Middle frontal gyrus (tissue), 1 donor: ENCODE results near the gene NRCAM.
"Not testable (repeated sequence)": the region's sequence is repeated elsewhere in the genome, so short reads cannot be mapped to it uniquely, and the experiment has no call there.

ENCODE experiments used
- DNase-seq: peaks from one replicate; pipeline ENCODE4 v3.0.0-alpha.2; 2015; ENCODE audit warnings: low spot score; ENCODE audit errors: extremely low spot score

Gene NRCAM

DNA sequence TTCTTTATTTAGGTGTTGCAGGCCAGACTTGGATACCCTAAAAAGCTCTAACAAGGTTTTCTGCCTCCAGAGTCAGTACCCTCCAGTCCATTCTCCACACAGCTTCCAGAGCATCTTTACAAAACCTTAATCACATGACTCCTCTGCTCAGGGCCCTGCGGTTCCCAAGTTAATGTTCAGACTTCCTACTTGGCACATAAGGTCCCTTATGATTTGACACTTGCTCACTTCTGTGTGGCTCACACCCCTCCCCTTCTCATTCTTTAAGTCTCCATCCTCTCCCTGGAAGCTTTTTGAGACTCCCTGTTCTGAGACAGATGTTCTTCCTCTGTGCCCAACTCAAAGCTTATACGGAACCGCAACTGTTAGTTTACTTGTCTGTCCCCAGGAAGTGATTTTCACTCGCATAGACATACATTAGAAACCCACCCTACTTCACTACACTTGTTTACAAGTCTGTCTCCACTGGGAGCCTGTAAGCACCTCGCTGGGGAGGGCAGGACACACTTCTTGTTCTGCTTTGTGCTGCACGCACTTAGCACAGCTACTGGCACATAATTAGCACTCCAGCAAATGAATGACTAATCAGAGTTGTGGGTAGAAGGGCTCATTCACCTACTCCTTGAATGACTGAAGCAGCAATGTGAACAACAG is 171.8 kb downstream of the NRCAM start:
- DNase-seq, result no peak

DNA sequence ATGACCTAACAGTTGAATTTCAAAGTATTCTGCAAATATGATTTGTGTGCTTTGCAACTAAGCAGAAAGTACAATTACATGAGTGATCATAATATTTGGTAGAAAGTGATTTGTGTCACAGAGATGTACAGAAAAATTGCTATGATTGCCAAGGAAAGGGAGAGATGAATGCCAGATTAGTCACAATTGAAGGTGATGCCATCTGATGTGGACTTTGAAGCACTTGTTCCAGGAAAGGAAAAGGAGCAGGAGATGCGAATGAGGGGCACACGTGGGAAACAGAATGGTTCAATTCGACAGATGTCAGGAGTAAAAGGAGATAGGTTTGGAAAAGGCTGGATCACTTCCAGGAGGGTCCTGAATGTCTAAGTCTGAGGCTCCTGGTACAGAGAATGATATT is 173.0 kb downstream of the NRCAM start:
- no peak for DNase-seq

DNA sequence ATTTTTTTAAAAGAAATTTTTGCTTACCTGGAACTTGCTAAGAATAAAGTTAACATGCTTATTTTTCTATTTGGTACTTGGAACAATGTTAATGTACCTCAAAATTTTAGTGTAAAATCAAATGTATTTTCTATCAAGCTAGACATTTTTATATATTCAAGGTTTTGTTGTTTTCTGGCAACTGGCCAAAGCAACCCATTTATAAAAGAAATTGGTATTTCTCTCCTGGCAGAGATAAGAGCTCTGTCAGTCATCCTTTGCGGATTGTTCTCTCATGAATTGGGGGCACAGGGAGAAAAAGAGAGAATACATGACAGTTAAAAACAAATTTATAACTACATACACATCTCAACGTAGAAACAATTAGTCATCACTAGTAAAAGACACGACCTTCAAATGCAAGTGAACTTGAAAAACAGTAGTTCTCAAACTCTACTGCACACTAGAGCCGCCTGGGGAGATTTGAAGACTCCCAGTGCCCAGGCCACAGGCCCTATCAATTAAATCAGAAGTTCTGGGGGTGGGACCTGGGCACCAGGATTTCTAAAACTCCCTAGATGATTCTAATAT is 173.7 kb downstream of the NRCAM start:
- no peak for DNase-seq

DNA sequence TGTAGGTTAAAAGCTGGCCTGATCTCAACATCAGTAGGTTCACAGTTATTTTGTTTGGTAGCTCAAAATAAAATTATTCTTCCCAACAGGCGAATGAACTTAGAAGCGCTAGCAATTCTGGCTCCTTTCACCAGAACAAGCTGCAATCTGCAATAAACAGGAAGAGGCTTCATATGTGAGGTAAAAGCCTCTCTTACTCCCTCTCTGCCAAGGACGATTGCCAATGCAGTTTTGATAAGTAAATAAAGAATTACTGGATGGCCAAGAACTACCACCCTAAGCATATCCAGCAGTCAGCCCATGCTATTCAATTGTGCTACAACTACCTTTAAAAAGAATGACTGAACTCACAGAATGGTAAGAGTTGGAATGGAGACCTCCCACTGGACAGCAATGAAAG is 176.1 kb downstream of the NRCAM start:
- no peak for DNase-seq

DNA sequence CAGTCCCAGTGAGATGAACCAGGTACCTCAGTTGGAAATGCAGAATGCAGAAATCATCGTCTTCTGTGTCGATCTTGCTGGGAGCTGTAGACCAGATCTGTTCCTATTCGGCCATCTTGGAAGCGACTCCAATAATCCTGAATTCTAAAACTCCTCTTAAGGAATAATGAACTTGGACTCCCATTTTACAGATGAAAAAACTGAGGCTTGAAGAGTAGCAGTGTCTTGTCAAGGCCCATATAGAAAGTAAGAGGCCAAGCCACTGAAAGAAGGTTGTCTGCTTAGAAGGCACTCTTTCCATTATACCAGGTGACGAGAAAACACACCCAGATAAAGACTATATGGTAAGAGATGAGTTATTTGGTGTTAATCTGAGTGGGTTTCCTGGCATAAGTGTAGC is 177.5 kb downstream of the NRCAM start:
- no peak for DNase-seq

DNA sequence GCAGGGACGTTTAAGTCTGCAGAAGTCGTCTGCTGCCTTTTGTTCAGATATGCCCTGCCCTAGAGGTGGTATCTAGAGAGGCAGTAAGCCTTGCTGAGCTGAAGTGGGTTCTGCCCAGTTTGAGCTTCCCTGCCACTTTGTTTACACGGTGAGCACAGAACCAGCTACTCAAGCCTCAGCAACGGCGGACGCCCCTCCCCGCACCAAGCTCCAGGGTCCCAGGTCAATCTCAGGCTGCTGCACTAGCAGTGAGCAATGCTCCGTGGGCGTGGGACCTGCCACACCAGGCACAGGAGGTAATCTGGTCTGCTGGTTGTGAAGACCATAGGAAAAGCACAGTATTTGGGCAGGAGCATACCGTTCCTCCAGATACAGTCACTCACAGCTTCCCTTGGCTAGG is 178.0 kb downstream of the NRCAM start:
- no peak for DNase-seq

DNA sequence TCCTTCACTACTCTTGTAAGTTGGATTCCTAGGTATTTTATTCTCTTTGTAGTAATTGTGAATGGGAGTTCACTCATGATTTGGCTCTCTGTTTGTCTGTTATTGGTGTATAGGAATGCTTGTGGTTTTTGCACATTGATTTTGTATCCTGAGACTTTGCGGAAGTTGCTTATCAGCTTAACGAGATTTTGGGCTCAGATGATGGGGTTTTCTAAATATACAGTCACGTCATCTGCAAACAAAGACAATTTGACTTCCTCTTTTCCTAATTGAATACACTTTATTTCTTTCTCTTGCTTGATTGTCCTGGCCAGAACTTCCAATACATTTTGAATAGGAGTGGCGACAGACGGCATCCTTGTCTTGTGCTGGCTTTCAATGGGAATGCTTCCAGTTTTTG is 181.8 kb downstream of the NRCAM start:
- not testable (repeated sequence) for DNase-seq

DNA sequence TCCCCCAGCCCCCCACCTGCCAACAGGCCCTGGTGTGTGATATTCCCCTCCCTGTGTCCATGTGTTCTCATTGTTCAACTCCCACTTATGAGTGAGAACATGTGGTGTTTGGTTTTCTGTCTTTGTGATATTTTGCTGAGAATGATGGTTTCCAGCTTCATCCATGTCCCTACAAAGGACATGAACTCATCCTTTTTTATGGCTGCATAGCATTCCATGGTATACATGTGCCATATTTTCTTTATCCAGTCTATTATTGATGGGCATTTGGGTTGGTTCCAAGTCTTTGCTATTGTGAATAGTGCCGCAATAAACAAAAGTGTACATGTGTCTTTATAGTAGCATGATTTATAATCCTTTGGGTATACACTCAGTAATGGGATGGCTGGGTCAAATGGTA is 183.3 kb downstream of the NRCAM start:
- not testable (repeated sequence) for DNase-seq

DNA sequence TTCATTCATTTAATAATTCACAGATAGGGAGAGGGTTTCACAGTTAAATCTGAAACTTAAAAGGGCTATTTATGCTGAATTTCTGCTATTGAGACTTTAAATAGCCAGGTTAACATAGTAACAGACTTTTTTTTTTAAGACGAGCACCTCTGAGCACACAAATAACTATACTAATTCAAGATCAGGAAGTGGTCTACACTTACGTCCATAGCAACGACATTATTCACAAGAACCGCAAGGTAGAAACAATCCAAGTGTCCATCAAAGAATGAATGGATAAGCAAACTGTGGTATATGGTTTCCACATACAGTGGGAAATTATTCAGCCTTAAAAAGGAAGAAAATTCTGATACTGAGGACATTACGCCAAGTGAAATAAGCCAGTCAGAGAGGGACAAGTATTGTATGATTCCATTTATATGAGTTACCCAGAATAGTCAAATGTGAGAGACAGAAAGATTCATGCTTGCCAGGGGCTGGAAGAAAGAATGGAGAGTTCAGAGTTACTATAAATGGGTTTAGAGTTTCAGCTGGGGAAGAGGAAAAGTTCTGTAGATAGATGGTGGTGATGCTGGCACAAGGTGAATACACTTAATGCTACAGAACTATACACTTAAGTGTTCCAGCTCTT is 185.7 kb downstream of the NRCAM start:
- no peak for DNase-seq

DNA sequence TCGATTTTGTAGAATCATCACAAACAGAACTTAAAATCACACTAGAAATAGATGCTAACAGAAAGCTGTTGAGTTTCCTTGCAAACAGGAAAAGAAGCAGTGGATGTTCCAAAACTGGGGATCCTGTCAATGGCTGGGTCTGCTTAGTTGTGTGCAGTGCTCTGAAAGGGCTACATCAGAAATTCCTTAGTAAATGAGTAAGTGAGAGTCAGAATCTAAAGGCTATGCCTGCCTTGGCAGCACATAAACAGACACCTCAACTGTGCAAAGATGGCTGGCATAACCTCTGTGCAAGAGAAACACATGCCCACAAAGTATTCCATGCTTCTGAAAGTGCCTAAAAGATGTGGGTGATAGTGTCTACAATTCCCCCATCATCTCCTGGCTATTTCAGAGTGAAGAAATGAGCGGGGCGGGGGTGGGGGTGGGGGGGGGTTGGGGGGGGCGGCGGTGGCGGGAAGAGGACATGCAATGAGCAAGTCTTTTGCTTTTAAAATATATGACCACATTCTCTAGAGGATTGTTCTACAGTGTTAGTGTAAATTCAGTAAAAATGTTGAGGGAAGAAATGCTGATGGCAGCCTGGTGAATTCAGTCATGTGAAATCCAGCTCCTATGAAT is 187.9 kb downstream of the NRCAM start:
- no peak for DNase-seq

DNA sequence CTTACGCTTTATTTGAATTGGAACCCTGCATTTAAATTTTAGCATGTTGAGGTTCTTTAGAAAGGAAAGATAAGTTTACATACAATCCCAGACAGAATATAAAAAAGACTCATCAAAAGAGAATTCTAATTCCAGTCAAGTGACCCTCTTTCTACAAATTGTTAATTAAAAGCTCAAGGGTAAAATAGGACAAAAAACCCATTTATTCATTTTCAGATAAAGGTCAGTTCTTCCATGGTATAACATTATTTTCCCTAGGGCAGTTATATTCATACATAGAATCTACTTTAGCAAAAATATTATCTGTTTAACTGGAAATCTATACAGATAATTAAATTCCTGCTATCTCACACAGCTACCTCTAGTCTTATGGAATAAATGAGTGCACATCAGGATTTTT is 188.6 kb downstream of the NRCAM start:
- DNase-seq, result no peak

DNA sequence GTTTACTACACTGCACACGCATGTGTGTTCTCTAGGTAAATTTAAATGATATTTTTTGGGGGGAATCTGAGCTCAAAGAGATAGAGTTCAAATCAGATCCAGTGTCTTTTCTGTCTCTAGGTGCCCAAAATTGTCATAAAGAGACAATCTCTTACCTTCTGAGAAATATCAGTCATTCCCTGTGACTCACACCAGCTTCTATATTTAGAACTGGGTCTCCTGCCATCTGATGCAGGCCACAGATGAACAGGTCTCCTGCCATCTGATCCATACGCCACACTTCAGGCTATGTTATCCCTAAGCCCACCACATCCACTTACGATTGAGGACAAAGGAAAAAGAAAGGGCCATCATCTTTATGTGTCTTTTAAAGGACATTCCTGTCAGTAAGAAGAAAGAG is 189.7 kb downstream of the NRCAM start:
- DNase-seq, result no peak

DNA sequence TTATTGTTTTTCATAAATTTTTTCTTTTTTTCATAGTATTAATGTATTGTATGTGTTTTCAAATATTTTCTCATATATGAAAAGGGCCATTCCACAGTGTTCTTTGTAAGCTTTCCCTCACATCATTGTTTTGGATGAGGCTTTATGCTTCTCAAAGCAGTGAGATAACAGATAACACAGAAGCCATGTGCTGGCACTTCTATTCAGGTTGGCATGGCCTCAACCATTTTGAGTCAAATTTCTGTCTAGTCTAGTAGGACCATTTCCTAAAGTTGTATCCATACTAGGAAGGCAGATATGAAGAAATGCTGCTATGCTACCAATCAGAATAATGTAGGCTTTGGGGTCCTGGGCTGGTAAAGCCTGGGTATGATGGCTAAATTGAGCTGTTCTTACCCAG is 190.2 kb downstream of the NRCAM start:
- no peak for DNase-seq

DNA sequence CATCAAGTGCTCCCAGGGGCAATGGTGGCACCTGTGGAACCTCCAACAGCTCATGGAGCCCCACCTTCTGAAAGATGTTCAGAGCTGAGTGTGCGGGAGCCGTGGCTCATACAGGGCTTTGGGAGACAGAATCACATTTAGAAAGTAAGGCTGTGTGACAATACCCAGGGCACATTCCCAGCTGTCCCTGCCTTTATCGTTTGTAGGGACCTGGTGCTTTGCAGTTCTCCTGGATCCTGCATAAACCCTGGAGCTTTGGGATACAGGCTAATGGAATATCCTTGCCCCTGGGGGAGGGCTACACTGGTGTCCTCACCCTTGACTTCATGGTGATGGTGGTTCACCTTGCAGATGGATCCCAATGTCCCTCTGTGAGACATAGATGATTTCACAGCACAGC is 191.2 kb downstream of the NRCAM start:
- DNase-seq, result no peak

DNA sequence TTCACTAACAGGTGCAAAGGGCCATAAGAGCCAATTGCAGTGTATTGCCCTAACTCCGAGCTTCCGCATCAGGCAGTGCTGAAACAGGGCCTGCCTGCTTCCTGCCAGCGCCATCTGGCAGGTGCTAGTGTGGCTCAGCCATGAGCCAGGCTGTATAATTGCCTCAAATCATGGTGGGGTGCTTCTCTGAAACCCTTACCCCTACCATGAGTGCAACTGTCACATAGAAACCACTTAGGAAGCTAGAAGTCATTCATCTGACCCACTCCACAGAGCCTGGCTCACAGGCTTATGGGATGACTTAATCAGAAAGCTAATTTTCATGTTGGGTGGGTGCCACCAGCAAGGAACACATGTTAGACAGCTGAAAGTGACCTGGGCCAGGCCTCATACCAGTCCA is 192.8 kb downstream of the NRCAM start:
- no peak for DNase-seq

DNA sequence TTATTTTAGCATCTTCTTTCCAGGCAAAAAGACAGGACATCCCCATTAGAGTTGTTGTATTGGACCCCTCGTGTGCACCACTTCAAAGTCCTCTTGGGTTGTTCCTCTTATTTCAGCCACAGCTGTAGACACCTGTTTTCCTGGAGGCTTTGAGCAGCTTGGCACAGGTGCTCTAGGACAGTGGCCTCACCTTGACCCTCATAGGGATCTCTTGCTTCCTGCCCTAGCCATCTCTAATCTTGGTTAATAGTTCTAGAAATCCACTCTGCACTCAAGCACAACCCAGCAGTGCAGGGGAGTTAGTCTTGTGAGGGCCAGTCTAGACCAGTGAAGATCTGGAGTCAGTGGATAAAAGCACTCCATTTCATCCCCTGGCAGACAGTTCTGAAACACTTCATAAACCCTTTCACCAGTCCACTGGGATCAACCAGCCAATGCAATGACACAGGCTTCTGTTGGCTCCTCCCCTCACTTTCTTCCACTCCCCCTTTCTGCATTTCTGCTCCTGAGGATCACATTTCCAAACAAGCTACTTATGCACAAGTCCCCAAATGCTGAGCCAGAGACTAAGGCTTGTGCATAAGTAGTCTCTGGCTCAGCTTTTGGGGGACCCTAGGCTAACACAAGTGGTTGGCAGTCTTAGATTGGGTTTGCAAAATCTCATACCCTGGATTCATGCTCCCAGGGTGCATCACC is 194.5 kb downstream of the NRCAM start:
- no peak for DNase-seq

DNA sequence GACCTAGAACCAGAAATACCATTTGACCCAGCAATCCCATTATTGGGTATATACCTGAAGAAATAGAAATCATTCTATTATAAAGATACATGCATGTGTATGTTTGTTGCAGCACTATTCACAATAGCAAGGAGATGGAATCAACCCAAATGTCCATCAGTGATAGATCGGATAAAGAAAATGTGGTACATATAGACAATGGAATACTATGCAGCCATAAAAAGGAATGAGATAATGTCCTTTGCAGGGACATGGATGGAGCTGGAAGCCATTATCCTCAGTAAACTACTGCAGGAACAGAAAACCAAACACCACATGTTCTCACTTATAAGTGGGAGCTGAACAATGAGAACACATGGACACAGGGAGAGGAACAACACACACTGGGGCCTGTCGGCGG is 196.8 kb downstream of the NRCAM start:
- not testable (repeated sequence) for DNase-seq

DNA sequence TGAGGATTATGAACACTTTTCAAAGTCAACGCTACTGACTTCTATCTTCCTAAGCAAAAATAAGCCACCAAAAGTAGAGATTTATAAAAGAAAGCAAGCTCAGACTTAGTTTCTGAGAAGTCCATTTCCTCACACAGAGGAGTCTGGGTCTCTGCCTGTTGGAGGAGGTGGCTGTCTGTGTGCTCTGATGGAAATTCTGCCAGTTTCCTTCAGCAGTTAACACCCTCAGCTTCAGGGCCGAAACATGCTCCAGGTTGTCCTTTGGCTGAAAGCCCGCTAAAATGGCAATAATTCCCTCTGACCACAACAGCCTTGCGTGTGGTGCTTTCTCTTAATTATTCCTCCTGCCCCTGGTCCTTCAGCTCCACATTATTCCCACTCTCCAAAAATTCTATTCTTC is 198.3 kb downstream of the NRCAM start:
- DNase-seq, result no peak

DNA sequence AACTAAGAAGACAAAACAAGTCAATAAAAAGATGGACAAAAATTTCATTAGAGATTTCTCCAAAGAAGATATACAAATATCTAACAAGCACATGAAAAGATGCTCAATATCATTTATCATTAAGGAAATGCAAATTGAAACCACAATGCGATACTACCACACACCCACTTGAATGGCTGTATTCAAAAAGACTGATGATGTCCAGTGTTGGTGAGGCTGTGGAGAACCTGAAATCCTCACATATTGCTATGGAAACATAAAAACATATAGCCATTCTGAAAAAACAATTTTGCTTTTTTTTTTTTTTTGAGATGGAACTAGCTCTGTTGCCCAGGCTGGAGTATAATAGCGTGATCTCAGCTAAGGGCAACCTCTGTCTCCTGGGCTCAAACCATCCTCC is 202.0 kb downstream of the NRCAM start:
- no peak for DNase-seq

DNA sequence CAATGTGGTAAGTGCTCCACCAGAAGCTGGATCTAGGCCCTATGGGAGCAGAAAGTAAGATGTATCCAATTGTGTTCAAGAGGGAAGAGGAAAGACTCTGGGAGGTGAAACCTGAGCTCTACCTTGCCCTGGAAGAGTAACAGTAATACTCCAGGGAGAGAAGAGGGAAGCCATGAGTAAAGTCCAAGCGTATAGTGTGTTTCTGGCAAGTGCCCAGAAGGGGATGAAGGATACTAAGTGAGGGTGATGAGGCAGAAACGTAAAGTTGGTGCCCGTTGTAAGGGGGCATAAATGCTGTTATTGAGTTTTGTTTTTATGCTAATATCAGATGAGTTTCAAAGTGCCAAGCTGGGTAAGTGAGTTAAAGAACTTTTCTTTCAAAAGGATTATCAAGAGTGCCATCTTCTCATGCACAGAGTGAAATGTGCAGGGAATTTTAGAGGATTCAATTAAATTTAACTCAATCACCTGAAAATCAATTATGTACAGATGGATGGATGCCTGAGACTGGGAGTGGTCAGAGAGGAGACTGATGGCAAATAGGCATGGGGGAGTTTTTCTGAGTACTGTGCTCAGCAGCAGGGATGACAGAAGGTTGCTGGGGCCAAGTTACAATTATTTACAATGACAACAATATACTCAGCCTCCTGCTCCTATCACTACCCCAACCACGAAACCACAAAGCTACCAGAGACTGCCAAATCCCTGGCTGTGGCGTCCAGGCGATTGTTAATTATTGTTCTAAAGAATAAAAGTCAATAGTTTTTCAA is 202.8 kb downstream of the NRCAM start:
- no peak for DNase-seq

DNA sequence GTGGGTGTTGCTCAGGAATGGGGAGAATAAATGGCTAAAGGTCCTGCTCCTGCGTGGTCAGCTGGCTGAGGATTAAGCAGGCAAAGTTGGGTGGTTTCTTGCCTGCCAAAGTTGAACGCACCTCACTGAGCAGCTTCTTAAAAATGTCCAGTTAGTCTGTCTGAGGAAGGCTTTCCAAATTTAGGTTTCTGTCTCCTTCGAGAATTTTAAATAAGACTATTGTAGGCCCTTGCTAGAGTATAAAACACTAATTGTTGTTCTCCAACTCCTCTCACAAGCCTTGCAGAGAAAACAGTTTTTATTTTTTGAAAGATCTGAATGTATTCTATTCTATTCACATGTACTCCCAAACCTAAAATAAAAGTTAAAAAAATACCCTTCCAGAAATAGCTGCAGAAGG is 204.1 kb downstream of the NRCAM start:
- DNase-seq, result no peak
